Kidney epithelial cell (primary cell): Measurements from ENCODE around the gene CCDC92B. TPM values are rescaled to one million over a fixed set of nuclear protein-coding genes. Genes with fewer than 3 reads are reported as not detected.

Experiments used
- DNase-seq: peaks from one replicate; pipeline ENCODE4 v3.0.0-alpha.2; 2010; ENCODE audit warnings: low read depth
- H3K27me3 ChIP-seq: 2 replicates; pipeline ENCODE4 v1.6.0; 2011; ENCODE audit warnings: low read length; ENCODE audit not compliant: control insufficient read depth, insufficient read depth
- H3K36me3 ChIP-seq: 2 replicates; pipeline ENCODE4 v1.5.1; 2011; ENCODE audit warnings: low read length; ENCODE audit not compliant: control insufficient read depth, insufficient read depth
- H3K4me3 ChIP-seq: 2 replicates; pipeline ENCODE4 v1.5.1; 2011; ENCODE audit warnings: low read depth, mild to moderate bottlenecking, control low read depth, low read length
- total RNA-seq: library from RNA; depleted of rRNA; stranded (reverse); fragments of >200 nt; gene quantifications from 2 replicates; pipeline ENCODE4 v1.2.3, GENCODE V29; 2015
- TF ChIP-seq, protein P1 (sequence below): IDR thresholded peaks from 2 replicates; pipeline ENCODE4 v1.5.1; 2011; ENCODE audit warnings: mild to moderate bottlenecking, moderate library complexity, low read length, control low read depth, inconsistent platforms; ENCODE audit not compliant: insufficient read depth, poor library complexity, severe bottlenecking

The CCDC92B gene
- total RNA-seq, 1 donor from 2014 or later, result not detected

DNA sequence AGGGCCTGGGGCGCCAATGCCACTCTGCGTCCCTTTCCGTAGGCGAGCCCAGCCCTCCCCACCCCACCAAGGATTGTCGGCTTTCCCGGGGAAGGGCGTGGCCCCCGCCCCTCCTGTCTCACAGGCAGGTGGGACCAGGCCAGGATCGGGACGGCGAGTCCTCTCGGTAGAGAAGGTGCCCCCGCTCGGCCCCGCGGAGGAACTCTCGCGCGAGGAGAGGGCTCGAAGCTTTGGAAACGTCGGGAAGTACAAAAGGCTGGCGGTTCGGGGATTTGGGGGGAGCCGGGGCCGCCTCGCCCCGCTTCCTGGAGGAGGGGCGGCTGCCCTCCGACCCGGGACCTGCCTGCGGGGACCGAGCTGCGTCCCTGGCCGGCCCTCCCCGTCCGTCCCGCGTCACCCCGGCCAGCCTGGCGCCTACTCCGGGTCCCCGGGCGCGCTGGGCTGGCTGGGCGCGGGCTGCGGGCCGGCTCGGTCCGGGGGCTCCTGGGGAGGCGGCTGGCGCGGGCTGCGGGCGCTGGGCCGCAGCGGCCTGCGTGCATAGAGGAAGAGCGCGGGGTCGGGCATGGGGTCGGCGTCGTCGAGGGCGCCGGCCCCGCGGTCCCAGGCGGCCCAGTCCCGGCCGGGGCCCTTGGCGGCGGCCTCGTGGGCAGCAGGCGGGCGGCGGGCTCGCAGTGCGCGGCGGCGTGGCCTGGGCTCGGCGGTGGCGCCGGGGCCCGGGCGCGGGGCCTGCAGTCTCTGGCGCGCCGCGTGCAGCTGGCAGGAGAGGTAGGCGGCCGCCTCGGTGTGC is 25.3 kb downstream of the CCDC92B start:
- Histone ChIP-seq H3K36me3 (no peaks in the 10 kb centered on the region), H3K4me3 (no peak overlapping the region), H3K27me3 (peaks cover 37% of the 10 kb centered on the region)
- no peak for DNase-seq
- TF ChIP-seq, protein P1, sequence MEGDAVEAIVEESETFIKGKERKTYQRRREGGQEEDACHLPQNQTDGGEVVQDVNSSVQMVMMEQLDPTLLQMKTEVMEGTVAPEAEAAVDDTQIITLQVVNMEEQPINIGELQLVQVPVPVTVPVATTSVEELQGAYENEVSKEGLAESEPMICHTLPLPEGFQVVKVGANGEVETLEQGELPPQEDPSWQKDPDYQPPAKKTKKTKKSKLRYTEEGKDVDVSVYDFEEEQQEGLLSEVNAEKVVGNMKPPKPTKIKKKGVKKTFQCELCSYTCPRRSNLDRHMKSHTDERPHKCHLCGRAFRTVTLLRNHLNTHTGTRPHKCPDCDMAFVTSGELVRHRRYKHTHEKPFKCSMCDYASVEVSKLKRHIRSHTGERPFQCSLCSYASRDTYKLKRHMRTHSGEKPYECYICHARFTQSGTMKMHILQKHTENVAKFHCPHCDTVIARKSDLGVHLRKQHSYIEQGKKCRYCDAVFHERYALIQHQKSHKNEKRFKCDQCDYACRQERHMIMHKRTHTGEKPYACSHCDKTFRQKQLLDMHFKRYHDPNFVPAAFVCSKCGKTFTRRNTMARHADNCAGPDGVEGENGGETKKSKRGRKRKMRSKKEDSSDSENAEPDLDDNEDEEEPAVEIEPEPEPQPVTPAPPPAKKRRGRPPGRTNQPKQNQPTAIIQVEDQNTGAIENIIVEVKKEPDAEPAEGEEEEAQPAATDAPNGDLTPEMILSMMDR, result no peak

- TF ChIP-seq, protein P1, result no peak
- no peak for DNase-seq
Measured at GRCh38 chr17:2723505-2723996, 25.9 kb downstream of the CCDC92B start.

GRCh38 chr17:2722611-2723010 is 26.8 kb downstream of the CCDC92B start:
- Histone ChIP-seq H3K36me3 (no peaks in the 10 kb centered on the region), H3K27me3 (peaks cover 36% of the 10 kb centered on the region), H3K4me3 (no peak overlapping the region)
- no peak for DNase-seq
- TF ChIP-seq, protein P1, result no peak

More at GRCh38 chr17:2723505-2723996, 25.9 kb downstream of the CCDC92B start:
- Histone ChIP-seq H3K4me3 (no peak overlapping the region), H3K27me3 (peaks cover 37% of the 10 kb centered on the region), H3K36me3 (no peaks in the 10 kb centered on the region)

DNA sequence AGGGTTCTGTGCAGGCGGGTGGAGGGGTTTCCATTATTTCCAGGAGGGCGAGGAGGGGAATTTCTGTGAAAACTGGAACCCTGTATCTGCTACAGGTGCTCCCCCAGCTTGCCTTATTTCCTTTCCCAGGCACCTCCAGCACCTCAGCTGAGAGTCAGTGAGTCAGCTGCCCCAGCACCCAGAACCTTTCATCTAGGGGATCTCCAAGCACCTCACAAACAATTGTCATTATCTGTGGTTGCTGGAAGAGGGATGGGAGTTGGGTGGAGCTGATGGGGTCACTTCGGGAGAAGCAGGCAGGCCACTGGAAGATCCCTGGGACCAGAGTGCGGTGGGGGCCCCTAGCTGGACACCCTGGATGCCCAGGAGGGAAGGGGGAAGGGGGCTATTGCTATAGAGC is 27.8 kb downstream of the CCDC92B start:
- Histone ChIP-seq H3K27me3 (peaks cover 36% of the 10 kb centered on the region), H3K4me3 (no peak overlapping the region), H3K36me3 (no peaks in the 10 kb centered on the region)
- TF ChIP-seq, protein P1, result no peak
- DNase-seq, result no peak

DNA sequence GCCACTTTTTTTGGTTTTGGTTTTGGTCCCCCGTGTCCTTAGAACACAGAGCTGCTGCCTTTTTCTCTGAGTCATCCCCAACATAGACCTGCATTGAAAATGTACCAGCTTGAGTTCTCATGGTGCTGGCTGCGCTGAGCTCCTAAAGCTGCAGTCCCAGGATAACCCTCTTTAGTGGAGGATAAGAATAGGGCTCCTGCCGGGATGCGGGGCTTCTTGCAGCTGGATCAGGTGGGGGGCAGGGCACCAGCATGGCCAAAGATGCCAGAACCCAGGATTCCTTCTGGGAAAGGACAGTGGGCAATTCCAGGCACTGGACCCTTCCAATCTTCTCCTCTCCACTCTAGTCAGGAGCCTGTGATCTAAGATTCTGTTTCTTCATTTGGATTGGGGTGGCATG is 29.6 kb downstream of the CCDC92B start:
- TF ChIP-seq, protein P1, result no peak
- no peak for DNase-seq
- peaks cover 26% of the 10 kb centered on the region for H3K27me3 ChIP-seq
- no peaks in the 10 kb centered on the region for H3K36me3 ChIP-seq
- no peak overlapping the region for H3K4me3 ChIP-seq
